Kidney (tissue), 14 donors: Measurements from ENCODE around the gene BRD8. TPM values are rescaled to one million over a fixed set of nuclear protein-coding genes. Genes with fewer than 3 reads are reported as not detected.

Experiments used
- DNase-seq, 5 donors: peaks; one replicate each; pipeline ENCODE4 v3.0.0-alpha.2; 2013 to 2020
- FAIRE-seq: peaks from 2 replicates; lab custom pipeline; 2012; peaks lifted over from hg19 to GRCh38; lab: Jason Lieb, UNC
- H3K27ac ChIP-seq, 2 donors: one replicate each; pipeline ENCODE4 v1.7.0; 2013; ENCODE audit warnings: low read depth in 2 of 2, low read length in 2 of 2, inconsistent platforms in 1 of 2
- H3K27me3 ChIP-seq: one replicate; pipeline ENCODE4 v1.7.1; 2013; ENCODE audit warnings: low read length, inconsistent platforms; ENCODE audit not compliant: control insufficient read depth, insufficient read depth
- H3K36me3 ChIP-seq, 3 donors: one replicate each; pipeline versions ENCODE4 v1.7.0 to v1.7.1; 2013; ENCODE audit warnings: low read length in 3 of 3, control low read depth in 1 of 3, inconsistent platforms in 1 of 3; ENCODE audit not compliant: insufficient read depth in 3 of 3, control insufficient read depth in 2 of 3
- H3K4me1 ChIP-seq, 3 donors: one replicate each; pipeline versions ENCODE4 v1.7.0 to v1.7.1; 2013; ENCODE audit warnings: low read length in 3 of 3, inconsistent platforms in 1 of 3, low read depth in 1 of 3; ENCODE audit not compliant: control insufficient read depth in 2 of 3, insufficient read depth in 2 of 3
- H3K4me3 ChIP-seq, 3 donors: one replicate each; pipeline versions ENCODE4 v1.7.0 to v1.8.1; 2013; ENCODE audit warnings: low read length in 3 of 3, control low read depth in 1 of 3, inconsistent platforms in 1 of 3
- H3K9ac ChIP-seq, 3 donors: one replicate each; pipeline versions ENCODE4 v1.7.0 to v1.7.1; 2013; ENCODE audit warnings: low read length in 3 of 3, control low read depth in 1 of 3, inconsistent platforms in 1 of 3
- H3K9me3 ChIP-seq, 3 donors: one replicate each; pipeline versions ENCODE4 v1.7.0 to v1.7.1; 2013; ENCODE audit warnings: low read length in 3 of 3, control low read depth in 1 of 3, inconsistent platforms in 1 of 3; ENCODE audit not compliant: control insufficient read depth in 2 of 3, insufficient read depth in 1 of 3
- CTCF ChIP-seq: IDR thresholded peaks from 3 replicates; pipeline ENCODE4 v1.5.1; 2012; ENCODE audit warnings: mild to moderate bottlenecking, moderate library complexity, borderline replicate concordance; ENCODE audit not compliant: insufficient read depth; ENCODE audit errors: extremely low read depth
- intact Hi-C: fragments of 100-400 bp; cut with DNase I; formaldehyde crosslinking; loops from one replicate; pipeline ENCODE4 v1.11.1; 2022
- polyA plus RNA-seq: library from polyadenylated mRNA; stranded (reverse); fragments of 350-450 nt; fragmentation: Illumina TruSeq; extraction: RNeasy Lipid Tissue Mini Kit (QIAGEN cat#74804); gene quantifications from one replicate; pipeline ENCODE4 v1.2.3, GENCODE V29; 2014; ENCODE audit warnings: low read depth, low replicate concordance; ENCODE audit not compliant: insufficient read depth
- total RNA-seq: library from RNA; stranded (reverse); fragmentation: NEBNext Ultra II Directional; extraction: Animal tissue kit (Norgen Biotek cat#: 25700); gene quantifications from one replicate; pipeline ENCODE4 v1.2.1, GENCODE V29; 2021
- donor health status: control.
- donor health status: control.
- donor health status: control.
- donor health status: control.
- donor health status: control.
- donor health status: DM: yes; HTN: yes; CAD: no.
- donor health status: Normal renal cell carcinoma (clear cell type).

Gene BRD8
- total and polyA plus RNA-seq, 2 donors from 2014 or later = 32.1 to 54.5 TPM

GRCh38 chr5:138096997-138097828 is 81.2 kb downstream of the BRD8 start:
- Histone ChIP-seq H3K4me1 (no peaks in the 10 kb centered on the region), H3K4me3 (no peak overlapping the region), H3K27ac (no peak overlapping the region), H3K9me3 (no peaks in the 10 kb centered on the region), H3K36me3 (no peaks in the 10 kb centered on the region), H3K27me3 (no peaks in the 10 kb centered on the region), H3K9ac (no peak overlapping the region)
- DNase-seq = no peak
- no peak for FAIRE-seq
- intact Hi-C loops = no loop called here
- TF ChIP-seq CTCF = no peak

GRCh38 chr5:138096363-138096762 is 82.1 kb downstream of the BRD8 start:
- Histone ChIP-seq H3K4me1 (no peaks in the 10 kb centered on the region), H3K27me3 (no peaks in the 10 kb centered on the region), H3K27ac (no peak overlapping the region), H3K9me3 (no peaks in the 10 kb centered on the region), H3K36me3 (no peaks in the 10 kb centered on the region), H3K4me3 (no peak overlapping the region), H3K9ac (no peak overlapping the region)
- FAIRE-seq (no peak), DNase-seq (no peak)
- no peak for TF ChIP-seq CTCF
- intact Hi-C loops = no loop called here

GRCh38 chr5:138095100-138095907 is 83.1 kb downstream of the BRD8 start:
- Histone ChIP-seq H3K9ac (no peak overlapping the region), H3K4me1 (no peaks in the 10 kb centered on the region), H3K36me3 (no peaks in the 10 kb centered on the region), H3K27ac (no peak overlapping the region), H3K9me3 (no peaks in the 10 kb centered on the region), H3K27me3 (no peaks in the 10 kb centered on the region), H3K4me3 (no peak overlapping the region)
- intact Hi-C loops = no loop called here
- FAIRE-seq (no peak), DNase-seq (no peak)
- TF ChIP-seq CTCF = no peak
